ENCODE results near the gene EPHB1. TPM values are rescaled to one million over a fixed set of nuclear protein-coding genes. Genes with fewer than 3 reads are reported as not detected.
A peak's percentile ranks its signal among the peaks of the same experiment; 100 is the strongest.

The EPHB1 gene
- total RNA-seq, 1 experiment from 2014 or later = 0.73 TPM

GRCh38 chr3:134838599-134838998, 43.5 kb downstream of the EPHB1 start:
- BruUV-seq (replicated peaks) = no TSS peak

GRCh38 chr3:134839422-134839821, 44.4 kb downstream of the EPHB1 start:
- no peak for DNase-seq
- Mint-ChIP-seq H3K9me3 (ENCODE audit: low read depth, unreplicated experiment) (no peaks in the 10 kb centered on the region), H3K4me1 (ENCODE audit: low read depth, unreplicated experiment) (no peaks in the 10 kb centered on the region), H3K27ac (ENCODE audit: unreplicated experiment) (no peak overlapping the region), H3K27me3 (ENCODE audit: unreplicated experiment) (peaks cover 1% of the 10 kb centered on the region), H3K4me3 (ENCODE audit: low read depth, unreplicated experiment) (no peak overlapping the region), H3K36me3 (ENCODE audit: insufficient read depth, unreplicated experiment) (no peaks in the 10 kb centered on the region)
- BruUV-seq (replicated peaks) = no TSS peak
- CTCF ChIA-PET = no interaction called here
- no peak for TF ChIP-seq CTCF (IDR thresholded peaks at IDR 0.05; ENCODE audit: unreplicated experiment)
- intact Hi-C loops (cut with micrococcal nuclease; ENCODE audit: unreplicated experiment) = no loop called here

More at GRCh38 chr3:134838599-134838998, 43.5 kb downstream of the EPHB1 start:
- Mint-ChIP-seq H3K4me1 (ENCODE audit: low read depth, unreplicated experiment) (no peaks in the 10 kb centered on the region), H3K36me3 (ENCODE audit: insufficient read depth, unreplicated experiment) (no peaks in the 10 kb centered on the region), H3K27me3 (ENCODE audit: unreplicated experiment) (peaks cover 9% of the 10 kb centered on the region), H3K4me3 (ENCODE audit: low read depth, unreplicated experiment) (no peak overlapping the region), H3K9me3 (ENCODE audit: low read depth, unreplicated experiment) (no peaks in the 10 kb centered on the region), H3K27ac (ENCODE audit: unreplicated experiment) (no peak overlapping the region)
- CTCF ChIA-PET = interaction anchor here (0.6 to 1.0 kb wide), 2 partner anchors 44 to 125 kb away, joined by 4 read pairs; partner anchors contain the start of gene EPHB1
- intact Hi-C loops (cut with micrococcal nuclease; ENCODE audit: unreplicated experiment) = no loop called here
- TF ChIP-seq CTCF (IDR thresholded peaks at IDR 0.05; ENCODE audit: unreplicated experiment) = peak; percentile 48
- DNase-seq = no peak

- intact Hi-C loops (cut with micrococcal nuclease; ENCODE audit: unreplicated experiment) = no loop called here
- no peaks in the 10 kb centered on the region for H3K9me3 Mint-ChIP-seq (ENCODE audit: low read depth, unreplicated experiment)
- H3K27ac Mint-ChIP-seq (ENCODE audit: unreplicated experiment) = no peak overlapping the region
- no peaks in the 10 kb centered on the region for H3K27me3 Mint-ChIP-seq (ENCODE audit: unreplicated experiment)
- CTCF ChIA-PET = interaction anchor here (1.0 kb wide), 1 partner anchor 125 kb away, joined by 4 read pairs; no protein-coding TSS in a partner anchor
- no peak overlapping the region for H3K4me3 Mint-ChIP-seq (ENCODE audit: low read depth, unreplicated experiment)
- no peak for TF ChIP-seq CTCF (IDR thresholded peaks at IDR 0.05; ENCODE audit: unreplicated experiment)
- DNase-seq = no peak
- H3K36me3 Mint-ChIP-seq (ENCODE audit: insufficient read depth, unreplicated experiment) = no peaks in the 10 kb centered on the region
- BruUV-seq (replicated peaks) = no TSS peak
- no peaks in the 10 kb centered on the region for H3K4me1 Mint-ChIP-seq (ENCODE audit: low read depth, unreplicated experiment)
Observed at GRCh38 chr3:134839990-134840389, 44.9 kb downstream of the EPHB1 start.

GRCh38 chr3:134840459-134840858, 45.4 kb downstream of the EPHB1 start:
- CTCF ChIA-PET = interaction anchor here (1.0 kb wide), 1 partner anchor 125 kb away, joined by 4 read pairs; no protein-coding TSS in a partner anchor
- Mint-ChIP-seq H3K36me3 (ENCODE audit: insufficient read depth, unreplicated experiment) (no peaks in the 10 kb centered on the region), H3K9me3 (ENCODE audit: low read depth, unreplicated experiment) (no peaks in the 10 kb centered on the region), H3K4me3 (ENCODE audit: low read depth, unreplicated experiment) (no peak overlapping the region), H3K27ac (ENCODE audit: unreplicated experiment) (no peak overlapping the region), H3K4me1 (ENCODE audit: low read depth, unreplicated experiment) (no peaks in the 10 kb centered on the region), H3K27me3 (ENCODE audit: unreplicated experiment) (no peaks in the 10 kb centered on the region)
- BruUV-seq (replicated peaks) = no TSS peak
- DNase-seq = no peak
- intact Hi-C loops (cut with micrococcal nuclease; ENCODE audit: unreplicated experiment) = no loop called here
- no peak for TF ChIP-seq CTCF (IDR thresholded peaks at IDR 0.05; ENCODE audit: unreplicated experiment)

Data from Calu3 (cell line).